HepG2 (cell line): ENCODE measurements around the gene BDP1. TPM values are rescaled to one million over a fixed set of nuclear protein-coding genes. Genes with fewer than 3 reads are reported as not detected.

Experiments
- JDP2 ChIP-seq: sonication (generic); formaldehyde crosslinking; IDR thresholded peaks from 2 replicates; pipeline ENCODE4 v1.8.1; 2022; ENCODE audit warnings: missing genetic modification reagents, borderline replicate concordance
- KMT2A ChIP-seq: sonication (generic); formaldehyde crosslinking; IDR thresholded peaks from 2 replicates; pipeline ENCODE4 v1.4.0; 2020; ENCODE audit warnings: missing genetic modification reagents
- LRRFIP1 ChIP-seq: sonication (generic); formaldehyde crosslinking; conservative IDR thresholded peaks from 2 replicates; pipeline ENCODE4 v1.4.0; 2020; ENCODE audit warnings: missing genetic modification reagents
- MAFG ChIP-seq: sonication (generic); formaldehyde crosslinking; IDR thresholded peaks from 2 replicates; pipeline ENCODE4 v1.5.1; 2020; ENCODE audit warnings: mild to moderate bottlenecking, missing genetic modification reagents
- MTA1 ChIP-seq: sonication (generic); formaldehyde crosslinking; IDR thresholded peaks from 2 replicates; pipeline ENCODE4 v1.4.0; 2020; ENCODE audit warnings: missing genetic modification reagents, mild to moderate bottlenecking, borderline replicate concordance
- PRDM4 ChIP-seq: sonication (generic); formaldehyde crosslinking; IDR thresholded peaks from 2 replicates; pipeline ENCODE4 v1.9.0; 2021; ENCODE audit warnings: missing genetic modification reagents, borderline replicate concordance
- RAD21 ChIP-seq: fragments of 450-650 bp; formaldehyde crosslinking; IDR thresholded peaks from 2 replicates; pipeline ENCODE4 v1.5.0; 2020; ENCODE audit warnings: mild to moderate bottlenecking
- SOX5 ChIP-seq: IDR thresholded peaks from 2 replicates; pipeline ENCODE4 v1.6.1; 2016; ENCODE audit warnings: borderline replicate concordance
- SP2 ChIP-seq: sonication (generic); formaldehyde crosslinking; IDR thresholded peaks from 2 replicates; pipeline ENCODE4 v1.5.1; 2020; ENCODE audit warnings: mild to moderate bottlenecking, missing genetic modification reagents
- TBP ChIP-seq: sonication (generic); formaldehyde crosslinking; IDR thresholded peaks from 2 replicates; pipeline ENCODE4 v1.5.0; 2020; ENCODE audit warnings: missing genetic modification reagents
- TOPORS ChIP-seq: sonication (generic); formaldehyde crosslinking; IDR thresholded peaks from 2 replicates; pipeline ENCODE4 v1.8.0; 2023; ENCODE audit warnings: mild to moderate bottlenecking, missing genetic modification reagents
- TRIM24 ChIP-seq: sonication (generic); formaldehyde crosslinking; IDR thresholded peaks from 2 replicates; pipeline ENCODE4 v1.8.0; 2022; ENCODE audit warnings: mild to moderate bottlenecking, missing genetic modification reagents
- WIZ ChIP-seq: sonication (generic); formaldehyde crosslinking; IDR thresholded peaks from 2 replicates; pipeline ENCODE4 v1.5.1; 2020; ENCODE audit warnings: mild to moderate bottlenecking, missing genetic modification reagents
- ZEB1 ChIP-seq: IDR thresholded peaks from 2 replicates; pipeline ENCODE4 v1.6.1; 2012; ENCODE audit warnings: mild to moderate bottlenecking, low read depth, inconsistent platforms; ENCODE audit not compliant: insufficient replicate concordance
- ZNF33A ChIP-seq: sonication (generic); formaldehyde crosslinking; IDR thresholded peaks from 2 replicates; pipeline ENCODE4 v1.5.1; 2020; ENCODE audit warnings: missing genetic modification reagents, mild to moderate bottlenecking, moderate library complexity, borderline replicate concordance
- ZNF550 ChIP-seq: sonication (generic); formaldehyde crosslinking; IDR thresholded peaks from 2 replicates; pipeline ENCODE4 v1.4.0; 2020; ENCODE audit warnings: mild to moderate bottlenecking, missing genetic modification reagents, borderline replicate concordance
- ZNF557 ChIP-seq: sonication (generic); formaldehyde crosslinking; IDR thresholded peaks from 2 replicates; pipeline ENCODE4 v1.4.0; 2020; ENCODE audit warnings: missing genetic modification reagents
- ZNF704 ChIP-seq: sonication (generic); formaldehyde crosslinking; IDR thresholded peaks from 2 replicates; pipeline ENCODE4 v1.8.1; 2023; ENCODE audit warnings: mild to moderate bottlenecking, inconsistent platforms, moderate library complexity, missing genetic modification reagents, borderline replicate concordance
- ZNF788 ChIP-seq: sonication (generic); formaldehyde crosslinking; IDR thresholded peaks from 2 replicates; pipeline ENCODE4 v1.5.0; 2020; ENCODE audit warnings: mild to moderate bottlenecking, missing genetic modification reagents, borderline replicate concordance
- polyA plus RNA-seq, 8 experiments: library from polyadenylated mRNA; depleted of rRNA in 3 of 8; stranded (reverse) in 7 of 8; unstranded in 1 of 8; fragments of >200 nt; fragmentation: Illumina TruSeq in 4 of 8; extraction: Trizol in 4 of 8; gene quantifications; 2 replicates each; pipeline versions ENCODE4 v1.2.1 to v1.2.3, GENCODE V29; 2011 to 2016; ENCODE audit warnings: low read depth in 4 of 8, missing spikeins in 1 of 8, mixed read lengths in 1 of 8; ENCODE audit not compliant: insufficient read depth in 1 of 8
- total RNA-seq, 5 experiments: library from RNA; depleted of rRNA; stranded (reverse); fragments of >200 nt; fragmentation: Illumina TruSeq; extraction: Trizol; gene quantifications; 2 replicates each; pipeline ENCODE4 v1.2.3, GENCODE V29; 2016; ENCODE audit warnings: low read depth in 1 of 5
- TF ChIP-seq, protein P1 (sequence below): sonication (generic); formaldehyde crosslinking; IDR thresholded peaks from 2 replicates; pipeline ENCODE4 v1.4.0; 2020; ENCODE audit warnings: low read depth, mild to moderate bottlenecking, missing genetic modification reagents
- TF ChIP-seq, protein P2 (sequence below): sonication (generic); formaldehyde crosslinking; IDR thresholded peaks from 2 replicates; pipeline ENCODE4 v1.4.0; 2020; ENCODE audit warnings: mild to moderate bottlenecking, missing genetic modification reagents

BDP1 gene
- total and polyA plus RNA-seq, 2 of the 13 experiments (the other 11 are each of a cell fraction or from before 2014, with no cell fraction given) = 10.2 to 22.4 TPM

- TF ChIP-seq TOPORS (no peak), TBP (CRISPR knock-in tag) (no peak), KMT2A (CRISPR knock-in tag) (peak; percentile 85), JDP2 (CRISPR knock-in tag) (no peak), PRDM4 (CRISPR knock-in tag) (no peak), ZNF557 (CRISPR knock-in tag) (no peak), MAFG (CRISPR knock-in tag) (no peak), SP2 (CRISPR knock-in tag) (no peak), WIZ (no peak), RAD21 (peak; percentile 18; the same call in 1 of the 2 replicates), TRIM24 (CRISPR knock-in tag) (no peak), ZEB1 (no peak), SOX5 (CRISPR knock-in tag) (no peak), LRRFIP1 (CRISPR knock-in tag) (no peak), ZNF33A (CRISPR knock-in tag) (no peak), ZNF550 (CRISPR knock-in tag) (peak; percentile 48; the same call in 1 of the 2 replicates), MTA1 (CRISPR knock-in tag) (peak; percentile 28; the same call in 1 of the 2 replicates), ZNF788 (CRISPR knock-in tag) (peak; percentile 84), ZNF704 (CRISPR knock-in tag) (peak; percentile 95; the same call in 1 of the 2 replicates)
- TF ChIP-seq, protein P1, sequence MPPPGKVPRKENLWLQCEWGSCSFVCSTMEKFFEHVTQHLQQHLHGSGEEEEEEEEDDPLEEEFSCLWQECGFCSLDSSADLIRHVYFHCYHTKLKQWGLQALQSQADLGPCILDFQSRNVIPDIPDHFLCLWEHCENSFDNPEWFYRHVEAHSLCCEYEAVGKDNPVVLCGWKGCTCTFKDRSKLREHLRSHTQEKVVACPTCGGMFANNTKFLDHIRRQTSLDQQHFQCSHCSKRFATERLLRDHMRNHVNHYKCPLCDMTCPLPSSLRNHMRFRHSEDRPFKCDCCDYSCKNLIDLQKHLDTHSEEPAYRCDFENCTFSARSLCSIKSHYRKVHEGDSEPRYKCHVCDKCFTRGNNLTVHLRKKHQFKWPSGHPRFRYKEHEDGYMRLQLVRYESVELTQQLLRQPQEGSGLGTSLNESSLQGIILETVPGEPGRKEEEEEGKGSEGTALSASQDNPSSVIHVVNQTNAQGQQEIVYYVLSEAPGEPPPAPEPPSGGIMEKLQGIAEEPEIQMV (CRISPR knock-in tag) = no peak
- TF ChIP-seq, protein P2, sequence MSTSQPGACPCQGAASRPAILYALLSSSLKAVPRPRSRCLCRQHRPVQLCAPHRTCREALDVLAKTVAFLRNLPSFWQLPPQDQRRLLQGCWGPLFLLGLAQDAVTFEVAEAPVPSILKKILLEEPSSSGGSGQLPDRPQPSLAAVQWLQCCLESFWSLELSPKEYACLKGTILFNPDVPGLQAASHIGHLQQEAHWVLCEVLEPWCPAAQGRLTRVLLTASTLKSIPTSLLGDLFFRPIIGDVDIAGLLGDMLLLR (CRISPR knock-in tag) = no peak
These were observed at the start of gene BDP1 (continued) for GRCh38 chr5:71455427-71456361.
